Inflammatory macrophage (primary cell): ENCODE data around the gene TASL.
"Not testable (repeated sequence)": the region's sequence is repeated elsewhere in the genome, so short reads cannot be mapped to it uniquely, and the experiment has no call there.

Source experiments
- DNase-seq, 2 donors: peaks; one replicate each; pipeline ENCODE4 v3.0.0-alpha.2; 2020 to 2022
- total RNA-seq, 18 experiments: gene quantifications; one replicate each; lab custom pipeline; 2026; ENCODE audit warnings: mixed read lengths in 6 of 18, inconsistent platforms in 2 of 18; lab: John Stamatoyannopoulos, UW

The TASL gene, protein sequence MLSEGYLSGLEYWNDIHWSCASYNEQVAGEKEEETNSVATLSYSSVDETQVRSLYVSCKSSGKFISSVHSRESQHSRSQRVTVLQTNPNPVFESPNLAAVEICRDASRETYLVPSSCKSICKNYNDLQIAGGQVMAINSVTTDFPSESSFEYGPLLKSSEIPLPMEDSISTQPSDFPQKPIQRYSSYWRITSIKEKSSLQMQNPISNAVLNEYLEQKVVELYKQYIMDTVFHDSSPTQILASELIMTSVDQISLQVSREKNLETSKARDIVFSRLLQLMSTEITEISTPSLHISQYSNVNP
- 6.3 to 35.3 (median 18.1) reads per million in 18 experiments for total RNA-seq

DNA sequence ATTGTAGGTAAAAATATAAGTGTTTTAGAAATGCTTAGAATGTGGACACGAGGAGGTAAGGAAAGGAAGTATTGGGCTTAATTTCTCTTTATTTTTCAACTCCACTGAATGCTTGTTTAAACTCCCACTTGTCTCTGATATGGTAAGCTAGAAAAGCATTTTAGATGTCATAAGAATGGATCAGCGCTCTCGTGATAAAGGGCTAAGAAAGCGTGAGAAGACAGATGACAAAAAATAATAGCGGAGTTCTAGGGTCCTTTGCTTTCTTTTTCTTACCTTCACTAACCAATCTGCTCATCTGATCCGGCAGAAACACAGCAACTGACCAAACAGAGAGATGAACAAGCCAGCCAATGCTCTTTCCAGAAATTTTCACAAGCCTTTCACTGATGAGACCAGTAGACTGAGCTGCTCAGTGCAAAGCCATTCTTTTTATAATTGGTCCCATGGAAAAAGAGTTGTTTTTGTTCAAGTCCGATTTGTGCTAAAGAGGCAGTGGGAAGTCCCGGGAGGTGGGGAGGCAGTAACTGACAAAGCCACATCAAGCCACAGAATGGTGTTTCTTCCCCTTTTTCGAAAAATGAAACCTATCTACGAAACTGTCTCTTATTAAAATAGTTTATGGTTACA lies at the start of gene TASL:
TASL (minus strand) TSS at position 405 of the 630 bp plus-strand sequence. CDS start 17,411 bp downstream, outside the sequence.
- DNase-seq, result peak; percentile 72 to 85

DNA sequence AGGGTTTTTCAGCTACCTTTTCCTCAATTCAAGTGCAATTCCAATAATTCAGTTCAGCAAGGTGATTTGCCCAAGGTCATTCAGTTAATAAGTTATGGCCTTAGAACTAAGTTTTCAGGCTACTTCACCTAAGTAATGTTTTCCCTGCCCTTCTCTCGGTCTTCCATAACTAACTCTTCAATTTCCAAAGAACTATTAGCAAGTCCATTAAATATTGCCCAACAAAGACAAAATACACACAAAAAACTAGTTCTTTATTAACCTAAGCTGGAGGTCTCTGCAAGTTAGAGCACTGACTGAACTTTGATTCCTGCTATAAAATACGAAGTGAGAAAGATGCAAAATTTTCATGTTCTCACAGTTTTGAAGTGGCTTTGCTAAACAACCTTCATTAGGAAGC lies 48.8 kb upstream of the TASL start:
- DNase-seq, result no peak

DNA sequence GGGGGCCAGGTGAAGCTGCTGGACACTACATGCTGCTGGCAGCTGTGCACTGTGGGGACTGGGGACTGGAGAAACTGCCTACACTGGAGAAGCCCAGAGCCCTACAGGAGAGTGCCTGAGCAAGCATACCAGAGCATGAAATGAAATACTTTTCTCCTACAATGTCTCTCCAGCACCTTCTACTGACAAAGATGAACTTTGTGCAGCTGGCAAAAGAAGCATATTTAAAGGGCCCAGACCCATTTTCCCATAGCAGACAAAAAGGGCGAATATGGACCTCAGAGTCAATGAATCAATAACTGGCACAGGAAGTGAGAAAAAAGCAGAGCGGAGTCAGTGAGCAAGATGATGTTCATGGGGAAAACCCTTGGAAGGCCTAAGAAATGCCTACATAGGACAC lies 44.8 kb upstream of the TASL start:
- DNase-seq, result no peak

DNA sequence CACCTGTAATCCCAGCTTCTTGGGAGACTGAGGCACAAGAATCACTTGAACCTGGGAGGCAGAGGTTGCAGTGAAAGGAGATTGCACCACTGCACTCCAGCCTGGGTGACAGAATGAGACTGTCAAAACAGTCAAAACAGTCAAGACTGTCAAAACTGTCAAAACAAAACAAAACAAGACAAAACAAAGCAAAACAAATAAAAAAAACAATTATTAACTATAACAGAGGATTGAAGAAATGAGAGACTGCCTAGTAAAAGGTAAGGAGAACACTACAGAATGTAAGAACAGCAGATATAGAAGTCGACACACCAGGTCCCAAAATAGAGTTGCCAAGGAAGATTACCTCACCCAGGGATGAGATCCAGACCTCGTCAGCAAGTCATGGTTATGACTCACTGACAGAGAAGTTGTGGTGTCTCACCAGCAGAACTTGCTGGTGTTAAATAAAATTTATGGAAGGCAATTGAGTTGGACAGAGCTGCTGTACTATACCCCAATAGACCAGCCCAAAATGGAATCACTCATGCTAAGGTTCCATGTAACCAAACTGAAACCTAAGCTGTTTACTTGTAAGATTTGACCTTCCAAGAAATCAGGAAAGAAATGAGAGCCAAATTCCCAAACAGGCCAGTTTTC lies 43.5 kb upstream of the TASL start:
- DNase-seq, result peak; percentile 73 to 83

DNA sequence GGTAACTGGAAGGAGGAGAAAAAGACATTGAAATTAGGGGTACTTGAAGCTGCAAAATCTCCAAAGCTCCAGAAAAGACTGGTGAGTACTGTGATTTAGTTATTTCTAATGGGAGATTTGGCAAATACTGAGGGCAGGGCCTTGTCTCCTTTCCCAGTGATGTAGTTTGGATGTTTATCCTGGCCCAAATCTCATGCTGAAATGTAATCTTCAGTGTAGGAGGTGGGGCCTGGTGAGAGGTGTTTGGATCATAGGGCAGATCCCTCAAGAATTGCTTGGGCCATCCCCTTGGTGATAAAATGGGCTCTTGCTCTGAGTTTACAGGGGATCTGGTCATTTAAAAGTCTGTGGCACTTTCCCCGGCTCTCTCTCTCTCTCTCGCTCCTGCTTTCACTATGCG lies 42.6 kb upstream of the TASL start:
- no peak for DNase-seq

DNA sequence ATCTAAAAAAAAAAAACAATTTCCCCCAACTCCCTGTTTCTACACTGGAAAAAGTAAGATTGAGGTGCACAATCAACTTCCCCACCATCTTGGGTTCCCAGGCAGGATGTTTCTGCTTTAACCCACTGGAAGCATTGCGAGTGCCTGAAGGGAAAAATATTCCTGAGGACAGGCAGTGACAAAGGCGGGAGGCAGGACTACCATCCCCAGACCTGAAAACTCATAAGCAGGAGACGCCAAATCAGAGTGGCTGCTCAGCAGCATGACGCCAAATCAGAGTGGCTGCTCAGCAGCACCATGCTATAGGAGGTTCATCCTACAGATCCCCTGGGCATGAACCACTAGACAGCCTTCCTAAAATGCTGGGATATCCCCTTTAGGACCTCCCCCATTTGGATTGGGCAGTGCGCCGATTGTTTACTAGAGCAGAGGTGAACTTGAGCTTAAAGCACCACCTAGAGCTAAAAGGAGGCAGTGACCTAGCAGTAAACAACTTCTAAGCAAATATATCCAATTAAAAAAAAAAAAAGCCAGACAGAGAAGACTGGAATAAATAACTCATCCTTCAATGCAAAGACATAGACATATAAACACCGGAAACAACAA lies 40.7 kb upstream of the TASL start:
- peak; percentile 49 to 55 for DNase-seq

DNA sequence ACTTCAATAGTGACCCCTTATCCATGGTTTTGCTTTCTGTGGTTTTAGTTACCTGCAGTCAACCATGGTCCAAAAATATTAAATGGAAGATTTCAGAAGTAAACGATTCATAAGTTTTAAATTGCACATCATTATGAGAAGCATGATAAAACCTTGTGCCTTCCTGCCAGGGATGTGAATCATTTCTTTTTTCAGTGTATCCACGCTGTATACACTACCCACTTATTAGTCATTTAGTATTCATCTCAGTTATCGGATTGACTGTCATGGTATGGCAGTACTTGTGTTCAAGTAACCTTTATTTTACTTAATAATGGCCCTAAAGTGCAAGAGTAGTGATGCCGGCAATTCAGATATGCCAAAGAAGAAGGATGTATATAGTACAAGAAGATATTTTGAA lies 37.7 kb upstream of the TASL start:
- DNase-seq, result peak; percentile 35 to 41

DNA sequence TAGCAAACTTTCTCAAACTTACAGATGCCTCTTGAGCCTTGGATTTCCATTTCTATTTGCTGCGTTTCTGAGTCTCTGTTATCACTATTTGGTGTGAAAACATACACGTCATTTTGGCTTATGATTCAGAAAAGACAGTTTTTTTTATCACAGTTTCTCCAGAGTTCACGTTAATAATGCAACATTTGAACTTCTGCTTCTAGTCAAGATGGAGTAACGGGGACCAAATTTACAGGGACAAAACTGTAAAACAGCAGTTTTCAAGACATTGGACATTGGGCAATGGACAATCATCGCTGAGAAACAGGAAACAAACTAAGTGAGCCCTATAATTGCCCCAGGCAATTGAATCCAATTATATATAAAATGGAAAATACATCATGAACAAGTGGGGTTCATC lies 36.2 kb upstream of the TASL start:
- peak; percentile 80 to 93 for DNase-seq

DNA sequence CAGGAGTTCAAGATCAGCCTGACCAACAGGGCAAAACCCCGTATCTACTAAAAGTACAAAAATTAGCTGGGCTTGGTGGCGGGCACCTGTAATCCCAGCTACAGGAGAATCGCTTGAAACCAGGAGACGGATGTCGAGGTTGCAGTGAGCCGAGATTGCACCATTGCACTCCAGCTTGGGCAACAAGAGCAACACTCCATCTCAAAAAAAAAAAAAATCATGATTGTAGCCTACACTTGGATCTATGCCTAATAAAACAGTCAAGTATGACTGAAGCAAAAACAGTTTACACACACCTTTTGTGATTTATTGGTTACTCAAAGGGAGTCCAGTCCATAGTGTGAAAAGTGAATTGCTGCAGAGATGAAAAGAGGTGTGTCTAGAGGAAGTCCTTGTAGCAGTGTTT lies 34.7 kb upstream of the TASL start:
- DNase-seq, result peak in 1 of 2 donors; percentile 24

DNA sequence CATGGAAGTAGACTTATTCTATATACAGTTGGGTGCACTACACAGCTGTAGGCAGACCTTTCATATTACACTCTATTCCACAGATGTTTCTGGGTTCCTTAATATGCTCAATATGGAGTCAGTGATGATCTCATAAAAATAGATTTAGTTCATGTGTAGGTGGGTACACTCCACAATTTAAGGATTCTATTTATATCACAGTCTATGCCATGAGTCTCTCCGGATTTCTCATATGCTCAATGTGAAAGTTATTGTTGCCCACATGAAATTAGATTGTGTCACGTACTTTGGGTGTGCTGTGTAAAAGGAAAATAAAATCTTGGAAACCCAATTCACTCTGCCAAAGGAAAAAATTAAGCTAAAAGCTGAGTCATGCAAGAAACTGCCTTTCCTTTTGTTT lies 32.5 kb upstream of the TASL start:
- peak; percentile 36 to 45 for DNase-seq

DNA sequence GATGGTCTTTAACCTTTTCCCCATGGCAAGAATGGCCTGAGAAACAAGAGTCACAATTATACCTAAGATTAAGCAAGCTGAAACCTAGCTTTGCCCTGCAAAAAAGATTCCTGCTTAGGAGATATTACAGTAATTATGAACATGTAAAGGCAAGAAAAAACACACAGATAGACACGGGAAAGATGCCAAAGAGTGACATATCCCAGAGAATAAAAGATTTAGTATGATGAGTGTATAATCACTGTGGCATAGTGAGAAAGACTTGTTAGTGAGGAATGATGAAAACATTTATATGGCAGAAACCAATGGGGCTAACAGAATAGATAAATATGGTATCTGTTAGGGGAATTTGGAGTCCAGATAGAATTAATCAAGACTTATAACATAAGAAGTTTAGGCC lies 29.6 kb upstream of the TASL start:
- DNase-seq, result no peak

DNA sequence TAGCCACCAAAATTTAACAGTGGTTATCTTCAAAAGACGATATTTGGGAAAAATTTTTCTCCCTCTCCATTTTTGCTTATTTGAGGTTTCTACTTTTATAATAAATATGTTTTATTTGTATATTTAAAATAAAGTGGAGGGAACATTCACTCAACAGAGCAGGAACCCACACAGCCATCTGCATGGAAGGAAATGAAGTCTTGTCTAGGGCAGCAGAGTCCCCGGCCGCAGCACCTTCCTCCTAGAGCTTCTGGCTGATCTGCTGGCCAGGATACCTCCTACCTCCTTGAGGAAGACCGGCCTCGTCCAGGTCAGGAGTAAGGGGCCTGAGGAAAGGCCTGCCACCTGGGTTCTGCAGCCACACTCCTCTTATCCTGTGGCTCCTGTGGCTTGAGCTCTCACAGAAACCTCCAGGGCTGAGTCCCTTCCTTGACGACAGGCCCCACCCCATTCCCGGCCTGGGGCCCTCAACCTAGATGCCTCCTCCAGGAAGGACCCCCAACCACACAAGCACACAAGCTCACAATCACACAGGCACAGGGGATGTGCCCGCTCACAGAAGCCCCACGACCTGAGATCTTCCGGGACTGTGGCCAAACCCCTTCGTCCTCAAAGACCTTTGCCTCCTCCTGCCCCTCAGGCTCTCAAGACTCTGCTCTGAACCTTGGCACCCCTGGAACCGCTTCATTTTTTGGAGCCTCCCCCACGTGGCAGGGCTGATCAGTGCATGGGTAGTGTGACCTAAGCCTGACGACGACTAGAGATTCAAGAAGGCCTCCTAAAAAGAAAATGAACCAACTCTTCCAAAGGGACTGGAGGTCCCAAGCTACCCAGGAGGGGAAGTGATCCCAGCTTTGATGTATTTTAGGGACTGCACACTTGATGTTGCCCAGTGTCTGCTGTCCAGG lies 23.0 kb upstream of the TASL start:
- DNase-seq, result not testable (repeated sequence)

DNA sequence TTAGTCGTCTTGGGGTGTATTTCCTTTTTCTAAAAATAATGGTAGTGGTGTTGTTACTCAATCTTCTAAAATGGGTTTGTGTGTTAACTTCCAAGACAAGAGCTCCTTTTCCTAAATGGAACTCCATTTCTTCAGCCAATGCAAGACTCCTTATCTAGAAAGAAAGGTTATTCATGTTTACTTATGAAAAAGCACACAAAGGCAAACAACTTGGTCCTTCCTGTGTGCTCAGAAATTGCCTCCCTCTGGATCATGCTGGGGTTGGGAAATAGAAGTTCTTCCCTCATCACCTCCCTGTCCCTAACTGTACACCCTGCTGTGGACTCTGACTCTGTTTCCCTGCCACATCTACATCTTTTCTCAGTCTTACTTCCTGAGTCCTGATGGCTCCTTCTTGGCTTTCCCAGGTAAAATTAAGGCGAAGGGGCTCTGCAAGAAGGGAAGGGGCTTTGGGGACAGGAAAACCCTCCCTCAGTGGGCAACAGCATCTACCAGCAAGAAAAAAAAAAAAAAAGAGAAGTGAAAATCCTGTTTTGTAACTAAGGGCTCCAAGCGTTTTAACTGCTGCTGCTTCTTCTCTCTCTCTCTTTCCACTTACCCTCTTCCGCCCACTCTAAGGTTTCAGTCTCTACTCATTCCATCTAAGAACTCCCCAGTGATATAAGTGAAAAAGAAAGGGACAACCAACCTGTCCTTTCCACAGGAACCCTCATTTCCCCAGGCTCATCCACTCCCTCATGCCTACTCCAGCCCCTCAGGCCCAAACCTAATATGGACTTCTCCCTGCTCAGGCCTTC lies 19.8 kb upstream of the TASL start:
- peak; percentile 46 to 70 for DNase-seq

DNA sequence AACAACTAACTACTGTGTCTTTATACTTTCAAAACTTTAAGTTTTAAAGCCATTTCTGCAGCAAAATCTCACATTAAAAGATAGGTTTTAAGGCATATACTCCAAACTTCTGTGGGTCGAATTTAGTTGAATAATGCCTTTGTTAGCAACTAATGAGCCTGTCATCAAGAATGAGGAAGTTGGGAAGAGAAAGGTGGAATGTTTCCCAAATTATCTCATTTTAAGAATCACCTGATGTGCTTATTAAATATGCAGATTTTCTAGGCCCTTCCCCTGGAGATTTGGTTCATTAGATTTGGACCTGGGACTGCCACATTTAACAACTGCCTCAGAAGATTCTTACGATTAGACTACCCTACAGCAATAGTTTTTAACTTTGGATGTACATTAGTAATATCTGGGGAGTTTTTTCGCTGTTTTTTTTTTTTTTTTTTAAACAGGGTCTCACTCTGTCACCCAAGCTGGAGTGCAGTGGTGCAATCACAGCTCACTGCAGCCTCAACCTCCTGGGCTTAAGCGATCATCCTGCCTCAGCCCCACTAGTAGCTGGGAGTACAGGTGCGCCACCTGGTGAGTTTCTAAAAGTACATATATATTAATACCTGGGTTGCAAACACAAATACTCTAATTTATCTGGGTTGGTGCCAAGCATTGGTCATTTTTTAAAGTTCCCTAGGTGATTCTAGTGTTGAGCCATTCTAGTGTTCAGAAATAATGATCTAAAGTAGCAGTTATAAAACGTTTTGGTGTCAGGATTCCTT lies 16.1 kb upstream of the TASL start:
- no peak for DNase-seq

DNA sequence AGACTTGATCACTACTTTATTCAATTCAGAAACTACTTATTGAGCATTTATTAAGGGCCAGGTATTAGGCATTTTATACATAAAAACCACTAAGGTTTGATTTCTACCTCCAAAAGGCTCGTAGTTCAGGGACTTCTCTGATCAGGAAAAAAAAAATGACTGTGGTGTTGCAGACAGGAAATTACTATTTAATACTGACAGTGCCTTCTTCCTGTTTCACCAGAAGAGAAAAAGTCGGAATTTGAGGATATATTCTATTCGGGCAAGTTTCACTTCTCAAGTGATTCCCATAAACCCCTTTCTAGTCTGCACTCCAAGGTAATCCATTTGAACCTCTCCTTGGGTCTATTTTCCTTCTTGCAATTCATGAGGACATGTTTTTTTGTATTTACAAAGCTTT lies 15.3 kb upstream of the TASL start:
- DNase-seq, result peak; percentile 34 to 55

DNA sequence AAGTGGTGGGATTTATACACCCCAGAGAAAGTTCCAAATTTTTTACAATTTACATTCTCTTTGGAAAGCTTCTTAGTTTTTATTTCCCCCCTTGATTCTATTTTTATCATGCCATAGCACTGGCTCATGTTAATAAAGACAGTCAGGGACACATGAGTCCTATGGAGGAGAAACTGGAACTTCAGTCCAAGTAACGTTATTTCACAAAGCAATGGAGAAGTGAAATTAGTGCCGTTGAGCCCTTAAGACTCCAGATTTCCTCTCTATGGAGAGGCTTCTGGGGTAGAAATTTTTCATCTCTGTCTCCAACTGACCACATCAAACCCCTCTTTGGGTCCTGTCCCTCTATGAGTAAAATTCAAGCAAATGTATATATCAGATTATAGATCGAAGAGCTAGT lies 12.8 kb upstream of the TASL start:
- DNase-seq, result peak; percentile 65 to 71

DNA sequence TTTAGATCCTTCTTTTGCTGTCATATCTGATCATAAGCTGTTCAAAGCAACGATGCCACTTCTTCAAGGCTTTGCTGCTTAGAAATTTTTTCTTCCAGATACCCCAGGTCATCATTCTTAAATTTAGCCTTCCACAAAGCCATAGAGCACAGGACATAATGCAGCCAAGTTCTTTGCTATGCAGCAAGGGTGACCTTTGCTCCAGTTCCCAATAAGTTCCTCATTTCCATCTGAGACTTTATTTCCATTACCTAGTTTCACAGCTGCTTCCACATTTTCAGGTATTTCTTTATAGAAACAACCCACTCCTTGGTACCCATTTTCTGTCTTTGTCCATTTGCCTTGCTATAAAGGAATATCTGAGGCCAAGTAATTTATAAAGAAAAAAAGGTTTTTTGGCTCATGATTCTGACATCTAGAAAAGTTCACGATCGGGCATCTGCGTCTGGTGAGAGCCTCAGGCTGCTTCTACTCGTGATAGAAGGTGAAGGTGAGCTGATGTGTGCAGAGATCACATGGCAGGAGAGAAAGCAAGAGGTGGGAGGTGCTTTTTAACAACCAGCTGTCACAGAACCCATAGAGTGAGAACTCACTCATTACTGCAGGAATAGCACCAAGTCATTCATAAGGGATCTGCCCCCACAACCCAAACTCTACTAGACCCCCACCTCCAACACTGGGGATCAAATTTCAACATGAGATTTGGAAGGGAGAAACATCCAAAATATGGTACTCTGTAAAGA lies 11.8 kb upstream of the TASL start:
- DNase-seq, result peak; percentile 45 to 57

DNA sequence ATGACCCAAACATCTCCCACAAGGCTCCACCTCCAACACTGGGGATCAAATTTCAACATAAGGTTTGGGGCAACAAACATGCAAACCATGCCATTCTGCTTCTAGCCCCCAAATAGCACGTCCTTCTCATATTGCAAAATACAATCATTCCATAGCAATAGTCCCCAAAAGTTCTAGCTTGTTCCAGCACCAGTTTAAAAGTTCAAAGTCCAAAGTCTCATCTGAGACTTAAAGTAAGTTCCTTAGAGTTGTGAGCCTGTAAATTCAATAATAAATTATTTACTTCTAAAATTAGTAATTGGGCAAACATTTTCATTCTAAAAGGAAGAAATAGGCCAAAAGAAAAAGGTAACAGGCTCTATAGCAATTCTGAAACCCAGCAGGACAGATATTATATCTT lies 8.9 kb upstream of the TASL start:
- DNase-seq, result no peak

DNA sequence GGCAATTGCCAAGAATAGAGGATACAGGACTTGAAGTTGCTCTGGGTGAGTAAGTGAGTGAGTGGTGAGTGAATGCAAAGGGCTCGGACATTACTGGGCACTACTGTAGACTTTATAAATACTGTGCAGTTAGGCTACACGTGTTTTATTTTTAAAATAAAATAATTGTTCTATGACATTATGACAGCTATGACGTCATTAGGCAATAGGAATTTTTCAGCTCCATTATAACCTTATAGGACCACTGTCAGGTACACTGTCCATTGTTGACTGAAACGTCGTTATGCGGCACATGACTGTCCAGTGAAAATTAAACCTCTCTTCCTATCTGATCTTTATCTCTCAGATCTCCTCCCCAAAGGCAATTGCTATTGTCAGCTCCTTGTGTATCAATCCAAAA lies 5.1 kb upstream of the TASL start:
- no peak for DNase-seq

DNA sequence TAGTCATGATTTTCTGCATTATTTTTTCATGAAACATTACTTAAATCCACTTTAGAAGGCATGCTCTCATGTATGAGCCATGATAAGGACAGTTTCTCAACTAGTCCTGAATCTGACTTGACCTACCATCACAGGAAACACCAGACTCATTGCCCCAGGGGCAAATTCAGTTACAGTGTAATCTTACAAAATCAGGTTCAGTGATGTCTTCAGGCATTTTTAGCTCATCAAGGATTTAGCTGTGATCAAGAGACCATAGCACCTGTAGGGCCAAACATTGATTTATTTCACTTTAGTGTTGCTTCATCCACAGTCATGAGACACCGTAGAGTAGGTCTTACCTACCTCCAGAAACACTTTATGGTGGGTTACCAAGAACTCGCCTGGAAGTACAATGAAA lies 3.1 kb upstream of the TASL start:
- no peak for DNase-seq
